HEK293 (cell line): ENCODE results near the gene ZNF227.

Source experiments
- HIC1 ChIP-seq: fragments of 450-650 bp; formaldehyde crosslinking; IDR thresholded peaks from 2 replicates; pipeline ENCODE4 v1.5.1; 2016; ENCODE audit warnings: missing biosample characterization, missing genetic modification characterization
- SETDB1 ChIP-seq: IDR thresholded peaks from one replicate; pipeline ENCODE4 v1.6.1; 2017; ENCODE audit warnings: mild to moderate bottlenecking, low read length, moderate library complexity, mixed read lengths; ENCODE audit not compliant: insufficient read length
- SP7 ChIP-seq: fragments of 450-650 bp; formaldehyde crosslinking; IDR thresholded peaks from 2 replicates; pipeline ENCODE4 v1.5.1; 2016; ENCODE audit warnings: missing biosample characterization, missing genetic modification characterization
- WT1 ChIP-seq: fragments of 450-650 bp; formaldehyde crosslinking; IDR thresholded peaks from 2 replicates; pipeline ENCODE4 v1.5.1; 2016; ENCODE audit warnings: missing biosample characterization, missing genetic modification characterization
- ZBTB8A ChIP-seq: fragments of 450-650 bp; formaldehyde crosslinking; IDR thresholded peaks from 2 replicates; pipeline ENCODE4 v1.5.1; 2016; ENCODE audit warnings: missing biosample characterization, missing genetic modification characterization
- ZEB2 ChIP-seq: fragments of 450-650 bp; formaldehyde crosslinking; IDR thresholded peaks from 2 replicates; pipeline ENCODE4 v1.5.1; 2016; ENCODE audit warnings: missing biosample characterization, missing genetic modification characterization
- ZIC2 ChIP-seq: fragments of 450-650 bp; formaldehyde crosslinking; IDR thresholded peaks from 2 replicates; pipeline ENCODE4 v1.5.1; 2016; ENCODE audit warnings: missing biosample characterization, missing genetic modification characterization
- ZNF10 ChIP-seq: fragments of 450-650 bp; formaldehyde crosslinking; IDR thresholded peaks from 2 replicates; pipeline ENCODE4 v1.5.1; 2017; ENCODE audit warnings: missing biosample characterization, missing genetic modification characterization
- ZNF121 ChIP-seq: fragments of 450-650 bp; formaldehyde crosslinking; IDR thresholded peaks from 2 replicates; pipeline ENCODE4 v1.5.1; 2016; ENCODE audit warnings: missing biosample characterization, missing genetic modification characterization
- ZNF132 ChIP-seq: fragments of 450-650 bp; formaldehyde crosslinking; IDR thresholded peaks from 2 replicates; pipeline ENCODE4 v1.5.1; 2017; ENCODE audit warnings: missing biosample characterization, missing genetic modification characterization, borderline replicate concordance
- ZNF138 ChIP-seq: fragments of 450-650 bp; formaldehyde crosslinking; IDR thresholded peaks from 2 replicates; pipeline ENCODE4 v1.5.1; 2016; ENCODE audit warnings: missing biosample characterization, missing genetic modification characterization, borderline replicate concordance
- ZNF169 ChIP-seq: fragments of 450-650 bp; formaldehyde crosslinking; IDR thresholded peaks from 2 replicates; pipeline ENCODE4 v1.5.1; 2016; ENCODE audit warnings: missing biosample characterization, missing genetic modification characterization
- ZNF19 ChIP-seq: fragments of 450-650 bp; formaldehyde crosslinking; IDR thresholded peaks from 2 replicates; pipeline ENCODE4; 2016; ENCODE audit warnings: missing biosample characterization, missing genetic modification characterization, low read depth
- ZNF223 ChIP-seq: fragments of 450-650 bp; formaldehyde crosslinking; IDR thresholded peaks from 2 replicates; pipeline ENCODE4 v1.5.1; 2016; ENCODE audit warnings: missing biosample characterization, missing genetic modification characterization
- ZNF311 ChIP-seq: fragments of 450-650 bp; formaldehyde crosslinking; IDR thresholded peaks from 2 replicates; pipeline ENCODE4 v1.5.1; 2017; ENCODE audit warnings: missing biosample characterization, missing genetic modification characterization, borderline replicate concordance
- ZNF350 ChIP-seq: fragments of 450-650 bp; formaldehyde crosslinking; IDR thresholded peaks from 2 replicates; pipeline ENCODE4 v1.5.0; 2017; ENCODE audit warnings: missing biosample characterization, mild to moderate bottlenecking, missing genetic modification characterization
- ZNF37A ChIP-seq: fragments of 450-650 bp; IDR thresholded peaks from 2 replicates; pipeline ENCODE4 v1.5.1; 2018; ENCODE audit warnings: missing biosample characterization, missing genetic modification characterization
- ZNF398 ChIP-seq: fragments of 450-650 bp; formaldehyde crosslinking; IDR thresholded peaks from 2 replicates; pipeline ENCODE4 v1.5.1; 2017; ENCODE audit warnings: missing biosample characterization, missing genetic modification characterization
- ZNF513 ChIP-seq: fragments of 450-650 bp; IDR thresholded peaks from 2 replicates; pipeline ENCODE4 v1.5.1; 2018; ENCODE audit warnings: missing biosample characterization, missing genetic modification characterization
- ZNF518A ChIP-seq: fragments of 450-650 bp; formaldehyde crosslinking; conservative IDR thresholded peaks from 2 replicates; pipeline ENCODE4 v1.5.1; 2016; ENCODE audit warnings: low read depth, missing biosample characterization, missing genetic modification characterization
- ZNF530 ChIP-seq: fragments of 450-650 bp; formaldehyde crosslinking; IDR thresholded peaks from 2 replicates; pipeline ENCODE4 v1.5.1; 2016; ENCODE audit warnings: low read depth, missing biosample characterization, missing genetic modification characterization
- ZNF558 ChIP-seq: fragments of 450-650 bp; formaldehyde crosslinking; IDR thresholded peaks from 2 replicates; pipeline ENCODE4 v1.5.1; 2016; ENCODE audit warnings: missing biosample characterization, missing genetic modification characterization
- ZNF600 ChIP-seq: fragments of 450-650 bp; formaldehyde crosslinking; IDR thresholded peaks from 2 replicates; pipeline ENCODE4 v1.5.1; 2016; ENCODE audit warnings: missing biosample characterization, missing genetic modification characterization
- ZNF623 ChIP-seq: fragments of 450-650 bp; formaldehyde crosslinking; IDR thresholded peaks from 2 replicates; pipeline ENCODE4 v1.5.1; 2016; ENCODE audit warnings: missing biosample characterization, missing genetic modification characterization
- ZNF660 ChIP-seq: fragments of 450-650 bp; IDR thresholded peaks from 2 replicates; pipeline ENCODE4 v1.5.1; 2018; ENCODE audit warnings: missing biosample characterization, mild to moderate bottlenecking, missing genetic modification characterization
- ZSCAN23 ChIP-seq: fragments of 450-650 bp; formaldehyde crosslinking; IDR thresholded peaks from 2 replicates; pipeline ENCODE4 v1.5.1; 2016; ENCODE audit warnings: missing biosample characterization, missing genetic modification characterization
- ZSCAN5A ChIP-seq: fragments of 450-650 bp; formaldehyde crosslinking; IDR thresholded peaks from 2 replicates; pipeline ENCODE4 v1.5.1; 2016; ENCODE audit warnings: missing biosample characterization, missing genetic modification characterization
- ZXDB ChIP-seq: fragments of 450-650 bp; formaldehyde crosslinking; IDR thresholded peaks from 2 replicates; pipeline ENCODE4 v1.5.1; 2016; ENCODE audit warnings: missing biosample characterization, missing genetic modification characterization

Gene ZNF227

GRCh38 chr19:44260695-44261446, 48.5 kb downstream of the ZNF227 start (continued):
- TF ChIP-seq ZNF518A (tag by site-specific recombination): peak; percentile 4; the same call in 1 of the 2 replicates
- no peak for TF ChIP-seq SETDB1
- TF ChIP-seq ZNF138: no peak
- no peak for TF ChIP-seq ZNF19 (tag by site-specific recombination)
- peak; percentile 34; the same call in 1 of the 2 replicates for TF ChIP-seq ZNF10
- peak; percentile 47; the same call in 1 of the 2 replicates for TF ChIP-seq ZNF398
- TF ChIP-seq ZNF530 (tag by site-specific recombination): no peak
- TF ChIP-seq ZBTB8A (tag by site-specific recombination): peak; percentile 61; the same call in 1 of the 2 replicates
- no peak for TF ChIP-seq ZNF558 (tag by site-specific recombination)
- TF ChIP-seq ZSCAN5A (tag by site-specific recombination): 0 out of 2 replicates have a peak, but pooled peaks have one; percentile 23
- TF ChIP-seq ZNF660 (tag by site-specific recombination): peak; percentile 70
- TF ChIP-seq ZNF311 (tag by site-specific recombination): no peak
- TF ChIP-seq ZNF121 (tag by site-specific recombination): peak; percentile 99
- no peak; the same call in none of the 2 replicates for TF ChIP-seq HIC1 (tag by site-specific recombination)
- TF ChIP-seq SP7 (tag by site-specific recombination): peak; percentile 84
- TF ChIP-seq ZNF513: no peak
- TF ChIP-seq ZNF169: no peak
- peak; percentile 27 for TF ChIP-seq ZIC2
- TF ChIP-seq ZNF223 (tag by site-specific recombination): peak; percentile 27; the same call in 1 of the 2 replicates
- TF ChIP-seq WT1: peak; percentile 63
- no peak for TF ChIP-seq ZNF350
- peak; percentile 6; the same call in 1 of the 2 replicates for TF ChIP-seq ZNF623
- no peak for TF ChIP-seq ZSCAN23
- TF ChIP-seq ZNF37A (tag by site-specific recombination): peak; percentile 2; the same call in 1 of the 2 replicates
- no peak for TF ChIP-seq ZNF600 (tag by site-specific recombination)
- no peak for TF ChIP-seq ZXDB (tag by site-specific recombination)
- TF ChIP-seq ZEB2 (tag by site-specific recombination): peak; percentile 69
- no peak for TF ChIP-seq ZNF132
